Measurements from ENCODE around the gene EIF3B. TPM values are rescaled to one million over a fixed set of nuclear protein-coding genes. Genes with fewer than 3 reads are reported as not detected.
A peak's percentile ranks its signal among the peaks of the same experiment; 100 is the strongest.
"Not testable (repeated sequence)": the region's sequence is repeated elsewhere in the genome, so short reads cannot be mapped to it uniquely, and the experiment has no call there.

Gene EIF3B
- total and polyA plus RNA-seq, 9 of the 15 experiments (the other 6 are each of a cell fraction or from before 2014, with no cell fraction given), result 25.9 to 494 (median 357) TPM

DNA sequence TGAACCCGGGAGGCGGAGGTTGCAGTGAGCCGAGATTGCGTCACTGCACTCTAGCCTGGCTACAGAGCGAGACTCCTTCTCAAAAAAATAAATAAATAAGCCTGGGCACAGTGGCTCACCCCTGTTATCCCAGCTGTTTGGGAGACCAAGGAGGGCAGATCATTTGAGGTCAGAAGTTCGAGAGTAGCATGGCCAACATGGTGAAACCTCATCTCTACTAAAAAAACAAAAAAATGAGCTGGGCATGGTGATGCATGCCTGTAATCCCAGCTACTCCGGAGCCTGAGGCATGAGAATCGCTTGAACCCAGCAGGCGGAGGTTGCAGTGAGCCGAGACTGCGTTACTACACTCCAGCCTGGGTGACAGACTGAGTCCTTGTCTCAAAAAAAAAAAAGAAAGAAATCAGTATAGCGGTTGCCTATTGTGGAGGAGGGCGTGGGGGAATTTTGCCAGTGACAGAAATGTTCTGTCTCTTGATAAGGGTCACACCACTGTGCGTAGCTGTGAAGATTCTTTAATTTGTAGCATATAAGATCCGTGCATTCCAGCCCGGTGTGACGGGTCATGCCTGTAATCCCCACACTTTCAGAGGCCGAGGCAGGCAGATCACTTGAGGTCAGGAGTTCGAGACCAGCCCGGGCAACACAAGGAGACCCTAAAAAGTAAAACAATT lies 17.9 kb upstream of the EIF3B start:
- H3K4me3 ChIP-seq, result no peak overlapping the region
- TF ChIP-seq RBM25 (IDR thresholded peaks at IDR 0.05; ENCODE audit: low read depth, low read length, severe bottlenecking), result peak; percentile 9
- TF ChIP-seq, protein P1, sequence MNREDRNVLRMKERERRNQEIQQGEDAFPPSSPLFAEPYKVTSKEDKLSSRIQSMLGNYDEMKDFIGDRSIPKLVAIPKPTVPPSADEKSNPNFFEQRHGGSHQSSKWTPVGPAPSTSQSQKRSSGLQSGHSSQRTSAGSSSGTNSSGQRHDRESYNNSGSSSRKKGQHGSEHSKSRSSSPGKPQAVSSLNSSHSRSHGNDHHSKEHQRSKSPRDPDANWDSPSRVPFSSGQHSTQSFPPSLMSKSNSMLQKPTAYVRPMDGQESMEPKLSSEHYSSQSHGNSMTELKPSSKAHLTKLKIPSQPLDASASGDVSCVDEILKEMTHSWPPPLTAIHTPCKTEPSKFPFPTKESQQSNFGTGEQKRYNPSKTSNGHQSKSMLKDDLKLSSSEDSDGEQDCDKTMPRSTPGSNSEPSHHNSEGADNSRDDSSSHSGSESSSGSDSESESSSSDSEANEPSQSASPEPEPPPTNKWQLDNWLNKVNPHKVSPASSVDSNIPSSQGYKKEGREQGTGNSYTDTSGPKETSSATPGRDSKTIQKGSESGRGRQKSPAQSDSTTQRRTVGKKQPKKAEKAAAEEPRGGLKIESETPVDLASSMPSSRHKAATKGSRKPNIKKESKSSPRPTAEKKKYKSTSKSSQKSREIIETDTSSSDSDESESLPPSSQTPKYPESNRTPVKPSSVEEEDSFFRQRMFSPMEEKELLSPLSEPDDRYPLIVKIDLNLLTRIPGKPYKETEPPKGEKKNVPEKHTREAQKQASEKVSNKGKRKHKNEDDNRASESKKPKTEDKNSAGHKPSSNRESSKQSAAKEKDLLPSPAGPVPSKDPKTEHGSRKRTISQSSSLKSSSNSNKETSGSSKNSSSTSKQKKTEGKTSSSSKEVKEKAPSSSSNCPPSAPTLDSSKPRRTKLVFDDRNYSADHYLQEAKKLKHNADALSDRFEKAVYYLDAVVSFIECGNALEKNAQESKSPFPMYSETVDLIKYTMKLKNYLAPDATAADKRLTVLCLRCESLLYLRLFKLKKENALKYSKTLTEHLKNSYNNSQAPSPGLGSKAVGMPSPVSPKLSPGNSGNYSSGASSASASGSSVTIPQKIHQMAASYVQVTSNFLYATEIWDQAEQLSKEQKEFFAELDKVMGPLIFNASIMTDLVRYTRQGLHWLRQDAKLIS (CRISPR knock-in tag; IDR thresholded peaks at IDR 0.05), result no peak
- H4K20me1 ChIP-seq (replicated peaks; ENCODE audit: control insufficient read depth, insufficient read depth, low read length), result no peaks in the 10 kb centered on the region
- peaks cover 0 to 6% of the 10 kb centered on the region in 2 experiments; a peak in 1 of 5 replicates for H3K4me1 ChIP-seq (replicated peaks in 1 of 2; ENCODE audit: control insufficient read depth in 2 of 2, insufficient read depth in 2 of 2, low read length in 2 of 2)
- in situ Hi-C loops (cut with MboI), result no loop called here
- no peaks in the 10 kb centered on the region for H3K9me1 ChIP-seq (ENCODE audit: control insufficient read depth, insufficient read depth, low read length)
- H3K27ac ChIP-seq (ENCODE audit: extremely low read depth, low read depth, low read length), result no peak overlapping the region
- no peak overlapping the region for H3K4me2 ChIP-seq (ENCODE audit: insufficient read depth, low read length)
- no peaks in the 10 kb centered on the region for H3K9me3 ChIP-seq (replicated peaks; ENCODE audit: control insufficient read depth, insufficient read depth, low read depth, low read length)
- CTCF ChIA-PET (ENCODE audit: low intra/inter-chr PET ratio), result no interaction called here
- no peaks in the 10 kb centered on the region for H3K27me3 ChIP-seq (ENCODE audit: control insufficient read depth in 2 of 2, insufficient read depth in 2 of 2, low read length in 2 of 2)
- no peaks in the 10 kb centered on the region for H3K79me2 ChIP-seq (ENCODE audit: control insufficient read depth, insufficient read depth, low read length)
- DNase-seq (ENCODE audit: extremely low read depth in 1 of 4, low spot score in 3 of 4) (no peak), ATAC-seq (no peak), FAIRE-seq (no peak)
- no peak overlapping the region for H2AFZ ChIP-seq (ENCODE audit: low read depth, low read length)
- 0 out of 4 replicates have a peak overlapping the region, but pooled peaks of 1 of the 2 experiments have one; percentile 77 for H3K9ac ChIP-seq (ENCODE audit: insufficient read depth in 1 of 2, low read depth in 2 of 2, low read length in 2 of 2)
- POLR2A ChIA-PET, result interaction anchor here (0.6 to 1.3 kb wide), 6 partner anchors 11 to 549 kb away, joined by 3 to 4 read pairs (median 4); no protein-coding TSS in a partner anchor
- no peaks in the 10 kb centered on the region for H3K36me3 ChIP-seq (ENCODE audit: control insufficient read depth, insufficient read depth, low read length)
- 70% methylated on average over 17 of the region's 20 CpGs for WGBS (ENCODE audit: insufficient coverage, low coverage, missing lambda C conversion rate)
- intact Hi-C loops (cut with micrococcal nuclease), result no loop called here
- BruUV-seq (replicated peaks), result no TSS peak

DNA sequence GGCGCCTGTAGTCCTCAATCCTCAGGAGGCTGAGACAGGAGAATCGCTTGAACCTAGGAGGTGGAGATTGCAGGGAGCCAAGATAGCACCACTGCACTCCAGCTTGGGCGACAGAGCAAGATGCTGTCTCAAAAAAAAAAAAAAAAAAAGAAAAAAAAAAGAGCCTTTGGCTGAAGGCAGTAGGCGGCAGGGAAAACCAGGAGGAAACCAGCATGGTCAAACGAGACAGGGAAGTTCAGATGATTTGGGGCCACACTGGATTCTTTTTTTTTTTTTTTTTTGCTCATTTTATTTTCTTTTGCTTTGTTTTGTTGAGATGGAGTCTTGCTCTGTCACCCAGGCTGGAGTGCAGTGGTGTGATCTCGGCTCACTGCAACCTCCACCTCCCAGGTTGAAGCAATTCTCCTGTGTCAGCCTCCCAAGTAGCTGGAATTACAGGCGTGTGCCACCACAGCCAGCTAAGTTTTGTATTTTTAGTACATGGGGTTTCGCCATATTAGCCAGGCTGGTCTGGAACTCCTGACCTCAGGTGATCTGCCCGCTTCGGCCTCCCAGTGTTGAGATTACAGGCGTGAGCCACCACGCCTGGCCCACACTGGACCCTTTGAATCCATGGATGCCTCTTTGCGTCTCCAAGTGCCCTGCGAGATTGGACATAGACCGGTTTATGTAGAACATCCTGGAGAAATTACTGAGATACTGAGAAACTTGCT lies 7.1 kb upstream of the EIF3B start:
- H3K36me3 ChIP-seq (ENCODE audit: control insufficient read depth, insufficient read depth, low read length); H3K4me2 ChIP-seq (ENCODE audit: insufficient read depth, low read length); H3K9me3 ChIP-seq (replicated peaks; ENCODE audit: control insufficient read depth, insufficient read depth, low read depth, low read length); BruUV-seq (replicated peaks); H3K4me3 ChIP-seq; H3K79me2 ChIP-seq (ENCODE audit: control insufficient read depth, insufficient read depth, low read length); H4K20me1 ChIP-seq (replicated peaks; ENCODE audit: control insufficient read depth, insufficient read depth, low read length); H3K9me1 ChIP-seq (ENCODE audit: control insufficient read depth, insufficient read depth, low read length); DNase-seq (ENCODE audit: extremely low read depth in 1 of 4, low spot score in 3 of 4); H3K27ac ChIP-seq (ENCODE audit: extremely low read depth, low read depth, low read length); H3K27me3 ChIP-seq (ENCODE audit: control insufficient read depth in 2 of 2, insufficient read depth in 2 of 2, low read length in 2 of 2); FAIRE-seq: not testable (repeated sequence)
- intact Hi-C loops (cut with micrococcal nuclease) (loop anchor here (2.0 to 10.0 kb wide), 3 partner anchors 105 to 769 kb away; partner anchors contain the start of genes MRM2 and NUDT1), in situ Hi-C loops (cut with MboI) (loop anchor here (5.0 kb wide), 1 partner anchor 100 kb away; no protein-coding TSS in a partner anchor)
- CTCF ChIA-PET (ENCODE audit: low intra/inter-chr PET ratio), result interaction anchor here (0.7 to 1.3 kb wide), 5 partner anchors 24 to 683 kb away, joined by 3 to 6 read pairs (median 4); no protein-coding TSS in a partner anchor
- H2AFZ ChIP-seq (ENCODE audit: low read depth, low read length), result peak overlapping the region; percentile 82
- ATAC-seq, result peak; percentile 40
- peaks cover 6 to 19% of the 10 kb centered on the region in 2 experiments; a peak in 4 of 5 replicates for H3K4me1 ChIP-seq (replicated peaks in 1 of 2; ENCODE audit: control insufficient read depth in 2 of 2, insufficient read depth in 2 of 2, low read length in 2 of 2)
- WGBS (ENCODE audit: insufficient coverage, low coverage, missing lambda C conversion rate), result 71% methylated on average over 12 of the region's 15 CpGs
- peak overlapping the region in 1 of 2 experiments; percentile 78; a peak in 2 of 4 replicates for H3K9ac ChIP-seq (ENCODE audit: insufficient read depth in 1 of 2, low read depth in 2 of 2, low read length in 2 of 2)
- POLR2A ChIA-PET, result interaction anchor here (0.6 to 1.2 kb wide), 4 partner anchors 10 to 118 kb away, joined by 3 to 4 read pairs (median 3); partner anchors contain the start of gene MAD1L1

Measured in K562 (cell line).